ENCODE measurements around the gene QRSL1.
"Not testable (repeated sequence)": the region's sequence is repeated elsewhere in the genome, so short reads cannot be mapped to it uniquely, and the experiment has no call there.

- not testable (repeated sequence) for TF ChIP-seq CTCF (IDR thresholded peaks at IDR 0.05); ZFX (IDR thresholded peaks at IDR 0.05; ENCODE audit: borderline replicate concordance)
Measured at GRCh38 chr6:106627760-106628159, 1.6 kb upstream of the QRSL1 start.
